HFF-Myc (cell line): ENCODE results near the gene LAPTM5.

Experiments used
- DNase-seq: peaks from one replicate; pipeline ENCODE4 v3.0.0-alpha.2; 2011; ENCODE audit warnings: low read depth; ENCODE audit errors: extremely low read depth
- H3K4me3 ChIP-seq: replicated peaks from 2 replicates; pipeline ENCODE4 v1.5.1; 2011; ENCODE audit warnings: low read depth, mild to moderate bottlenecking, control low read depth, low read length
- TF ChIP-seq, protein P1 (sequence below): IDR thresholded peaks from 2 replicates; pipeline ENCODE4 v1.5.1; 2012; ENCODE audit warnings: mild to moderate bottlenecking, low read depth, low read length, control low read depth; ENCODE audit errors: missing control alignments

Gene LAPTM5

DNA sequence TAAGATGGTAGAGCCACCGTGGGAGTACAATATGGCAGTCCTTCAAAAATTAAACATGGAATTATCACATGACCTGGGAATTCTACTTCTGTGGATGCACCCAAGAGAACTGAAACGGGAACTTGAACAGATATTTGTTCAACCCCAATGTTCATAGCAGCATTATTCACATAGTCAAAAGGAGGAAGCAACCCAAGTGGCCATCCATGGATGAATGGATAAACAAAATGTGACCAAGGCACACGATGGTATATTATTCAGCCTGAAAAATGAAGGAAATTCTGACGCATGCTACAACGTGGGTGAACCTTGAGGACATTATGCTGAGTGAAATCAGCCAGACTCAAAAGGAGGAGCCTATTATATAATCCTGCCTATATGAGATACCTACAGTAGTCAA, 22.8 kb upstream of the LAPTM5 start:
- H3K4me3 ChIP-seq: no peak overlapping the region
- TF ChIP-seq, protein P1, sequence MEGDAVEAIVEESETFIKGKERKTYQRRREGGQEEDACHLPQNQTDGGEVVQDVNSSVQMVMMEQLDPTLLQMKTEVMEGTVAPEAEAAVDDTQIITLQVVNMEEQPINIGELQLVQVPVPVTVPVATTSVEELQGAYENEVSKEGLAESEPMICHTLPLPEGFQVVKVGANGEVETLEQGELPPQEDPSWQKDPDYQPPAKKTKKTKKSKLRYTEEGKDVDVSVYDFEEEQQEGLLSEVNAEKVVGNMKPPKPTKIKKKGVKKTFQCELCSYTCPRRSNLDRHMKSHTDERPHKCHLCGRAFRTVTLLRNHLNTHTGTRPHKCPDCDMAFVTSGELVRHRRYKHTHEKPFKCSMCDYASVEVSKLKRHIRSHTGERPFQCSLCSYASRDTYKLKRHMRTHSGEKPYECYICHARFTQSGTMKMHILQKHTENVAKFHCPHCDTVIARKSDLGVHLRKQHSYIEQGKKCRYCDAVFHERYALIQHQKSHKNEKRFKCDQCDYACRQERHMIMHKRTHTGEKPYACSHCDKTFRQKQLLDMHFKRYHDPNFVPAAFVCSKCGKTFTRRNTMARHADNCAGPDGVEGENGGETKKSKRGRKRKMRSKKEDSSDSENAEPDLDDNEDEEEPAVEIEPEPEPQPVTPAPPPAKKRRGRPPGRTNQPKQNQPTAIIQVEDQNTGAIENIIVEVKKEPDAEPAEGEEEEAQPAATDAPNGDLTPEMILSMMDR: no peak
- DNase-seq: no peak

DNA sequence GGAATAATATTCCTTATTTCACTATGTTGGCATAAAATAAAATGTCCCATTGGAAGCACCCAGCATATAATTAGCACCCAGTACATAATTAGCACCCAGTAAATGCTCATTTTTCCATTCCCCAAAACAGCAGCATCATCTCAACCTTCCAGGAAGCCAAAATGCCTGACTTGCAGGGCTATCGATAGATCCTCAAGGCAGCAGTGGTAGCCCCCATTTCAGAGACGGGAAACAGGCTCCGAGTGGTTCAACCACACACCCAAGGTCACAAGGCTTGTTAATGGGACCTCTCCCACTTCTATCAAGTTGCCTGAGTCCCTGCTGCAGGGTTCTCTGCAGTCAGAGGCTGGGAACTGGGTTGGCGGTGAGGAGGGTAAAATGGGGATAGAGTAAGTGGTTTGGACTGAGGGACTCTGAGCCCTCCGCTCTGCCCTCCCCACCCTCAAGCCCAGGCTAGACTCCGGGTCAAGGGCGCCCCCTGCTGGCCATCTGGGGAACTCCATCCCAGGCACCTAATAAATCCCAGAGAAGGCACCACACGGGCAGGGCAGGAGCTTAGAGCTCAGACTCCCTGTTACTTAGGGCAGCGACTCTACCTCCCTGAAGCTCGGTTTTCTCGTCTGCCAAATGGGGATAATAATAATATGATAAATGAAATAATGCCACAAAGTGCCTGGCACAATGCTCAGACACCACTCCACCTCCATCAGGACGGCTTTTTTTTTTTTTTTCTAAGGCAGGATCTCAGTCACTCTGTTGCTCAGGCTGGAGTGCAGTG, 21.9 kb upstream of the LAPTM5 start:
- peak; percentile 49 for DNase-seq
- no peak overlapping the region for H3K4me3 ChIP-seq
- TF ChIP-seq, protein P1: peak; percentile 95

DNA sequence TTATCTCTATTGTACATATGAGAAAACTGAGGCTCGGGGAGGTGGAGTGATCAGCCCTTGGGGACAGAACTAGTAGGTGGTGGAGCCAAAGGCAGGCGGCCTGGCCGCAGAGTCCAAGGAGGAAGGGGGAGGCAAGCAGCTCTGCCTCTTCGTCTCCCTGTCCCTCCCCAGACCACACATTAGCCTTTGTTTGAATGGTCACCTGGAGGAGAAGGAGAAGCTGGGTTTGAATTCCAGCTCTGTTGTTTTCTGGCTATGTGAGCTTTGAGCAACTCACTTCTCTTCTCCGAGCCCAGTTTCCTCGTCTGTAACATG, 21.4 kb upstream of the LAPTM5 start:
- DNase-seq: no peak
- TF ChIP-seq, protein P1: no peak

DNA sequence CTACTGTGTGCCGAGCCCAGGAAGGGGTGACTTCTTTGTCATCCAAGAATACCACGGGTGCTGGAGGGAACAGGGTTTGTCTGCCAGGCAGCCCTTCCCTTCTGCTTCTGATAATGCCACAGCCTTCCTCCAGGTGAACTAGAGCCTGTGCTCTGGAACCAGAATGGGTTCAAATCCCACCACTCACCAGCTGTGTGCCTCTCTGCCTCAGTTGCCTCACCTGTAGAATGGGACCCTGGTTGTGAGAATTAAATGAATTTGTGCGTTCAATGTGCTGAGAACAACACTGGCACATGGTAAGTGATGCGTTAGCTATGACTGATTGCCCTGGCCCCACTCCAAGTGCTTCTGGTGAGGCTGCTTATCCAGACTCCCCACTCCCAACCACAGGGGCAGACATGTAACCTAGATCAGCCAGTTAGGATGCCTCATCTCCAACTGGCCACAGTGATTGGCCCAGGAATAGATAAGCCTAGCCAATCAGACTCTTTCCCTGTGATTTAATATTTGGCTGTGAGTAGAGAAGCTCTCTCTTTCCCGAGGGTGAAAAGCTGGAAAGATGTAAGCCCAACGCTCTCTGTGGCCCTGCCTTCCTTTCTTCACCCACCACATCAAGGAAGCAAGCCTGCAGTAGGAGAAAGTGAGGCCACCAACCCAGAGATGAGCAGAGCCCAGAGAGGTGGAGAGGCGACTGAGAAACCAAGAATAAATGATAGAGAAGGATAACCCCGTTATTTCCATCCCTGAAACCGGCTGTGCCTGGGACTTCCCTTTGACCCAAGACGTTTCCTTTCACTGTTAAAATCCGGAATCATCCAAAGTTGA, 20.8 kb upstream of the LAPTM5 start:
- TF ChIP-seq, protein P1: no peak
- no peak overlapping the region for H3K4me3 ChIP-seq
- peak; percentile 48 for DNase-seq

More for the DNA sequence above, 21.4 kb upstream of the LAPTM5 start:
- H3K4me3 ChIP-seq: no peak overlapping the region

DNA sequence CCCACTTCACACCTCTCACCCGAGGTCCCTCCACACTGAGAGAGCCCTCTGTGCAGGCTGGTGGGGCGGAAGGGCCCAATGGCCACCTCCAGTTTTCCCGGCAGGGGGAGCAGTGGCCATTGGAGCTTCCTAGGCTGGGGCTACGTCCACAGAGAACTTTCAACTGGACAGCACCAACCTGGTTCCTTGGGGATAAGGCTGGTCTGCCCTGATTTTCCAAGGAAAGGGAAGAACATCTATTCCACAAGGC, 20.3 kb upstream of the LAPTM5 start:
- H3K4me3 ChIP-seq: no peak overlapping the region
- DNase-seq: no peak
- TF ChIP-seq, protein P1: peak; percentile 37

DNA sequence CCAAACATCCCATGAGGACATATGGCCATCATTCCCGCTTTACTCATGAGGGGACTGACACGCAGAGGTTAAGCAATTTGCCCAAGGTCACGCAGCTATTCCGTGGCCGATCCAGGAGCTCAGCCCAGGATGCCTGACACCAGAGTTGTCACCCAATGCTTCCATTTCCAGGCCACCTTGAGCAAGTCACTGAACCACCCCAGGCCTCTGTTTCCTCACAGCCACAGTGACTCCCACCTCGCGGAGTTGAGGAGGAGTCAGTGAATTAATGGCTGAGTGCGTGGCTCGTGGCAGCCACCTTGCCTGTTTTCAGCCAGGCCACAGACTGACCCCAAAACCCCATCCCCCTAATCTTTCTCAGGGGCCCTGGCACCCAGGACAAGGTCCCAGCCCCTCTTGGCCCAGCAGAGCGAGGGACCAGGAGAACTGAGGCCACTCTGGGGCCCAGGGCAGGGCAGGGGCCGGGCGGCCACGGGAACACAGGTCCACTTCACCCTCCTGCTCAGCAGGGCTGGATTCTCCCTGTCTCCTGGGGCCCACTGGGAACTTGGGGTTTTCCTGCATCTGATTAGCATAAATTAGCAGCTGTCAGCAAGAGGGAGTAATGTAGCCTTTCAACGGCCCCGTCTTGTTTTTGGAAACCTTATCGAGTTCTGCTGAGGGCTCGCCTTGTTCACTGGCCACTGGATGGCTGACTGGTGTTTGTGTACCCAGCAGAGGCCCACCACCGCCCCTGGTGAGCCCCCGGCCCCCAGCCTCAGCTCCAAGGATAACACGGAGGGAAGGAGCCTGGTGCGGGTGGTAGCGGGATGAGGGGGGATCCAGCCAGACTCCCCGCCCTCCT, 19.7 kb upstream of the LAPTM5 start:
- H3K4me3 ChIP-seq: no peak overlapping the region
- no peak for DNase-seq

More for the DNA sequence above, 19.7 kb upstream of the LAPTM5 start:
- TF ChIP-seq, protein P1: no peak
